Urothelium cell line (cell line): ENCODE results near the gene SPRTN.

Experiments
- DNase-seq: peaks from one replicate; pipeline ENCODE4 v3.0.0; 2011; ENCODE audit warnings: low spot score, mixed read lengths
- FAIRE-seq: peaks from 2 replicates; lab custom pipeline; 2011; peaks lifted over from hg19 to GRCh38; lab: Jason Lieb, UNC

The SPRTN gene

DNA sequence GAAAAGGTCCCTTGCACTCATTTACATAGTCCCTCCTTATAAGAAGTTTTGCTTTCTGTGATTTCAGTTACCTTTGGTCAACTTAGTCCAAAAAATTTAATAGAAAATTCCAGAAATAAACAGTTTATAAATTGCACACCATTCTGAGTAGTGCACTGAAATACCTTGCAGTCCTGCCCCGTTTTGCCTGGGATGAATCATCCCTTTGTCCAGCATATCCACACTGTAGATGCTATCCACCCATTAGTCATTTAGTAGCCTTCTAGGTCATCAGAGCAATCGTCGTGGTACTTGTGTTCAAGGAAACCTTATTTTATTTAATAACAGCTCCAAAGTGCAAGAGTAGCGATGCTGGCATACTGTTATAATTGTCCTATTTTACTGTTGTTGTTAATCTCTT lies 38.0 kb downstream of the SPRTN start:
- FAIRE-seq = no peak
- no peak for DNase-seq

DNA sequence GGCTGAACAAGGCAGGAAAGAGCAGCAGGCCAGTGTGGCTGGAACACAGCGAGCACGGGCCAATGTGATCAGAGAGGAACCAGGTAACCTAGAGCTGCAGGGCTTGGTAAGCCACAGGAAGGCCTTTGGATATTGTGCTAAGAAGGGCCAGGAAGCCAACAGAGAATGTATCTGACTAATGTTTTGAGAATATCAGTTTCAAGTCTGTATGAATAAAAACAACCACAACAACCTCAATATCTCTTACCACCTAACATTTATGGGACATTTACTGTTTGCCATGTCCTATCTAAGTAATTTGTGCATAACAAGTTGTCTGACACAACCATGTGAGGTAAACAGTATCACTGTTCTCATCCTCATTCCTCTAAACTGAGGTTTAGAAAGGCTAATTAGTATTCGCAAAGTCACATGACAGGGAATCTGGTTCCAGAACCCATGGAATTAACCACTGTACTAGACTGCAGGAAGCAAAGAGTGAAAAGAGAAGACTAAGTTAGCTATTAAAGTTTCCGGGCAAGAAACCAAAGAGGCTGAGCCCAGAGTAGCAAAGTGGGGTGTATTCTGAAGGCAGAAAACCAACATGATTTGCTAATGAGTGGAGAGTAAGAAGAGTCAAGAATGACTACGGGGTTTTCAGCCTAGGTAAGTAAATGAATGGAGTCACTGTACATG lies 38.9 kb downstream of the SPRTN start:
- FAIRE-seq = peak; percentile 74

DNA sequence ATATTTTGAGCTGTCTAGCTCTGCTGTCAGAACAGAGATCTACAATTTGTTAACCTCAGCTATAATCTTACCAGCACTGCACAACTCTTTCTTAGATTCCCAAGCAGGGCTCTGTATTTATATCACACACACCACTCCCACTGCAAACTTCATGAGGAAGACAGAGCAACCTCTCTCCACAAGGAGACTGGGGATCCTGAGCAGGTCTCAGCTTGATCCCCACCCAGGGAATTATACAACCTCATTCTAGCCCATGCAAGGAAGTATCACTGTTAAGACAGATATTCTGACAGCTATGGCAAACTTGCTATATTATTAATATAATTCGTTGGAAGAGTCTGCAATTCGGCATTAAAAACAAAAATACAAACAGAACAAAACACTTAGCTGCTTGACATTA lies 43.6 kb downstream of the SPRTN start:
- no peak for DNase-seq
- no peak for FAIRE-seq

More for the DNA sequence above, 38.9 kb downstream of the SPRTN start:
- no peak for DNase-seq

DNA sequence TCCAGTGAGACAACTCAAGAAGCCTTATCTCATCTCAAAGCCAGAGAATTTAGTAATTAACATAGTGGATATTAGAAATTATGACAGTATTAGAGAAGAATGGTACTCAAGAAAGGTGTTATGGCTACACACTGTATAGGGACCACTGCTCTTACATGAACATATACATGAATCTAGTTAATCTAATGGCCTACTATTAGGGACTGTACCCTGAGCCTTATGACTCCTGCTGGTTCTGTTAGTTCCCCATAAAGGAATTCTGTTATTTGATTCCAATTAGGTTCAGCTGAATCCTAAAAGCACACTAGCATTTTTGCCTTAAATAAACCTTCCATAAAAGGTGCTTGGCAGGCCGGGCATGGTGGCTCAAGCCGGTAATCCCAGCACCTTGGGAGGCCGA lies 44.3 kb downstream of the SPRTN start:
- DNase-seq (no peak), FAIRE-seq (no peak)

DNA sequence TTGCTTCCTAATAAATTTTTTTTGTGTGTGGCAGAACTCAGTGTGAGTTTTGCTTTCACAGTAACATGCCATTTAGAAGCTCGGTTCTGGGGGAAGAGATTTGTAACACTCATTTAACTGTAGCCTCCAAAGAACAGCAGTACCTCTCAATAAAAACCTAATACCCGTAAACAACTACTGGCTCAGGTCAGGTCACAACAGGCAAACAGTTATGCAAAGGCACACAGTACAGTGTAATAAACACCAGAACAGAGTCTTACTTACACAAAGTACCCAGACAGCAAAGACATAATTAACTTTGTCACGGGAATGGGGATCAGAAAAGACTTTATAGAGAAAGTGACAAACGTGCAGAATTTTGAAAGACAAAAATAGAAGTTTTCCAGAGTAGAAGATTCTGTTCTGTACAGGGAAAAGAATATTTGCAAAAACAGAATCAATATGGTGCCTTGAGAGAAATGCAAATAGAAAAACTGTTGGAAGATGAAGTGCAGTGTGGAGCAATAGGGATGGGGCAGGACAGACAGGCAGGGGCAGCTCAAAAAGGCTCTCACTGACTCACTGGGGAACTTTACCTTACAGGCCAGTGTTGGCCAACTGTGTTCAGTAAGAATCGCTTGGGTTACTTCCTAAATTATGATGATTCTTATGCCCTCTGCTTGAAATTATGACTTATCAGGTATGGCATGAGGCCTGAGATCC lies 45.2 kb downstream of the SPRTN start:
- no peak for FAIRE-seq
- DNase-seq = no peak

DNA sequence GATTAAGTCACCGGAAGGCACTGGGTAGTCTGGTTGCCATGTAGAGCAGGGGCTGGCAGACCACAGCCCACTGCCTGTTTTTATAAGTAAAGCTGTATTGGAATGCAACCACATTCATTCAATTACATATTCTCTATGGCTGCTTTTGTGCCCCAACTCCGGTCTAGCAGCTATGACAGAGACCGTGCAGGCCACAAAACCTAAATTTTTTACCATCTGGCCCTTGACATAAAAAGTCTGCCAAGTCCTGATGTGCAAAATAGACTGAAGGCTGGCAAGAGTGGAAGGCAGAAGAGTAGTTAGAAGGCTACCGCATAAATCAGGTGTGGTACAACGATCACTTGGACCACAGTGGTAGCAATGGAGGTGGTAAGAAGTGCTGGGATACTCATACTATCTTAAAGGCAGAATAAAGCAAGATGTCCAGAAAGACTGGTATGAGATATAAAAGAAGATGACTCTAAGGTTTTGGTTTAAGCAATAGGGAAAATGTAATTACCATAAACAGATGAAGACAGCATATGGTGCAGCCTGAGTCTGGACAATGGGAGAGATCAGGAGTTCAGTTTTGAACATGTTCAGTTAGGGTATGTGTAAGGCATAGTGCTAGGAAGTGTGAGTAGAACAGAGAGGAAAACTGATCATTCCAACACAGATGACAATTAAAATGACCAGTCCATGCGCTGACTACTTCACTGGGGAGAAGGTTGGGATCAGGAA lies 46.8 kb downstream of the SPRTN start:
- DNase-seq = no peak
- no peak for FAIRE-seq

DNA sequence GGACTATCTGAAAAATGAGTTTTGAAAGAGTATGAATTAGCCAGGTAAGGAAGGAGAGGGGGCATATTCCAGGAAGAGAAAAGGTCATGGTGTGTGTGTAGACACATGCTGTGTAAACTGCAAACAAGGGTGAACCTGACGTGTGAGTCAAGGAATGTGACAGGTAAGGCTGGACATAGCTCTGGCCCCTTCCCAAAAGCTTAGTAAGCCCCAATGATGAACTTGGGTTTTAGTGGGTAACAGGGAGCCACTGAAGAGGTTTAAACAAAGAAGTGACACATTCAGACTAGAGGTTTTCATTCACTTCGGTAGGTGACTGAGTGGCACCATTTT lies 47.3 kb downstream of the SPRTN start:
- DNase-seq (no peak), FAIRE-seq (no peak)

DNA sequence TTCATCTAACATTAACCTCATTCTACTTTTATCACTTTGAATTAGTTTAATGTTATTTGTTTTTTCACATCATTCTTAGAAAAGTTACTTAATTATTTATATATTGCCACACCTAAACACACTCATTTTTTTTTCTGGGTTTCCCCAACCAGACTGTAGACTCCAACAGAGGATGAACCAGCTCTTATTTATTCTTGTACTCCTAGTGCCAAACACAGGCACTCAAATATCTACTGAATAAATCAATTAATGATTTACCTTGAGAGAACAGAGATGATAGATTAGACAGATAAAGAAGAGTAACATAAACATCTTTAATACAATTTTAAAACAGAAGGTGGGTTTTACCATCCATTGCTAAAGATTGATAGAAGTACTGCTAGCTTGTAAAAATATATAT lies 48.4 kb downstream of the SPRTN start:
- FAIRE-seq (no peak), DNase-seq (no peak)

DNA sequence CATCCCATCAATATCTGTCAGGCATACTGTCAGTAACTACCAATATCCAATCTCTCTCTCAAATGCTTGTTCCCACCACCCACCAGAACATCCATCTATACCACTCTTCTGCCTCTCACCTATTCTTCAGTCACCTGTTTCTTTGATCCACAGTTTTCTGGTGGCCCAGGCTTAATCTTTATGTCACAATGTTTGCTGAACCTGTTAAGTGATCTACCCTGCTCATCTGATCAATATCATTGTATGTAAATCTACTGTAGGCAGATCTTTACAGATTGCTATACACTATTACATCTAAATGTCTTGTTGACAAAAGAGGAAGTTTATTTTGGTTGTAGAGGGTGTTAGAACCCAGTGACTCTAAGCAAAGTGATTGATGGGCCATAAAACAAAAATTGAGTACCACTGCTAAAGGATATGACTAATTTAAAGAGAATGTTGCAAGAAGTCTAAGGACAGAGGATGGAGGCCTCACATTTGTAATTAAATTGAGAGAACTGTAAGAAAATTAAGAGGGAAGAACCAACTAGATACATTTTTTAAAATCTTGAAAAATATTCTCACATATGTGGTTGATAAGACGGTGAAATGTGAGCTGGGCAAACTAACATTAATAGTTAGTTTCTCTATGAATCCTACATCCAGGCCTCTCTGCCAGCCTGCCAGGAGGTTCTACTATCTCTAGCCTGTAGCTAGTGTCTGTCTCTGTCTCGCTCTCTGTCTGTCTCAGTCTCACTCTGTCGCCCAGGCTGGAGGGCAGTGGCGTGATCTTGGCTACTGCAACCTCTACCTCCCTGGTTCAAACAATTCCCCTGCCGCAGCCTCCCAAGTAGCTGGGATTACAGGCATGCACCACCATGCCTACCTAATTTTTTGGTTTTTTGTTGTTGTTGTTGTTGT lies 49.9 kb downstream of the SPRTN start:
- no peak for FAIRE-seq

DNA sequence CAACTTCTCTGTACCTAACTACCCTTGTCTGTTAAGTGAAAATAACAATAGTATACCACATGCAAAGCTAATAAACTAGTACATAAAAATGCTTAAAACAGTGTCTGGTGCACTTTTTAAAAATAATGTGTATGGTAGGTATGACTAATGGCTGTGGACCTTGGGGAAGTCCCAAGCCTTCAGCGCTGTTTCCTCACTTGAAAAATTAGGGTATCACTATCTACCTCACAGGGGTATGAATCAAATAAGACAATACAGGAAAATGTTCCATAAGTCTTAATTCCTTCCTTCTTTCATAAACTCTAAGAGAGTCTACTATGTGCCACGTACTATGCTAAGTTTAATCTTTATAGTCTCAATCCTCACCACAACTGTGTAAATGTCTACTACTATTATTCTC lies 52.0 kb downstream of the SPRTN start:
- DNase-seq (no peak), FAIRE-seq (no peak)

More for the DNA sequence above, 49.9 kb downstream of the SPRTN start:
- DNase-seq = peak; percentile 27

DNA sequence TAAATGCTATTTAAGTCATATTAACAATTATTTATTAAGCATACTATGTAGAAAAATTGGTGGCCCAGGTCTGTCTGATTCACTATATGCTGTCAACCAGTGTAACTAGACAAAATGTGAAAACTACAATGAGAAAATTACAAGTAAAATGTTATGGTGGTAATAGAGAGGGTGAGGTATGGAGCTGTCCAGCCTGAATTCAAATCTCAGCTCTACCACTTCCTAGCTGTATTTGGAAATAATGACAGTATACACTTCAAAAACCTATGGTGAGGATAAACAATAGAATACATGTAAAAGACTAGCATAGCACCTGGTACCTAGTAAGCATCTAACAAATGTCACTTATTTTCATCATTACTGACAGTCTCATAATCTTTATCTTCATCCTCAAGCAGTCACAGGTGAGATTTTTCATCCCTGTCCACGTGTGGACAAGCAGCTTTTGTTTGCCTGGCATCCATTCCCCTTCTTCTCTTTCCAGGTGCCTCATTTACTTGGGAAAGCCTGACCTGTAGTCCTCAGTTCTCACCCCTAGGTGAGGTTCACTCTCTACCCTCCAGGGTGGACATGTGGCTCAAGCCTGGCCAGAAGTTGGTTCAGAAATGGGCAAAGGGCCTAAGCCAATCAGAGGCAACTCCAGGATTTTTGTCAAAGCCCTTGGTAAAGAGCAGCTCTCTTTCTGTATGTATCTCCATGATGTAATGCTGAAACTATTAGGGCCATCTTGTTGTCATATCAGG lies 54.5 kb downstream of the SPRTN start:
- DNase-seq = no peak
- no peak for FAIRE-seq

DNA sequence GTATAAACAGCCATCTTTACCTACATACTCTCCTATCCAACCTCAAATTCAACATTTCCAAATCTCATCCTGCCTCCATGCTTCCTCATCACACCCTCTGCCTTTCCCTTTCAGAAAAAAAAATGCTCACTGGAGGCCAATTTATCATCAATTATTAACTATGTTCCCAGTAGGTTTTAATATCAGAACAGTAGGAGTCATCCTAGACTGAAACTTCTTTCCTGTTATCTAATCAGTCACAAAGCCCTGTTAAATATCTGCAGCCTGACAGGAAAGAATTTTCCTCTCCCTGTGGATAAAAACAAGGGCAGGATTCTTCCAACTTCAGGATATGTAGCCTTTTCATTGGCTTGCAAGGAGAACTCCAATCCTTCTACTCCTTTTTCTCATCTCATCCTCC lies 55.6 kb downstream of the SPRTN start:
- no peak for FAIRE-seq

DNA sequence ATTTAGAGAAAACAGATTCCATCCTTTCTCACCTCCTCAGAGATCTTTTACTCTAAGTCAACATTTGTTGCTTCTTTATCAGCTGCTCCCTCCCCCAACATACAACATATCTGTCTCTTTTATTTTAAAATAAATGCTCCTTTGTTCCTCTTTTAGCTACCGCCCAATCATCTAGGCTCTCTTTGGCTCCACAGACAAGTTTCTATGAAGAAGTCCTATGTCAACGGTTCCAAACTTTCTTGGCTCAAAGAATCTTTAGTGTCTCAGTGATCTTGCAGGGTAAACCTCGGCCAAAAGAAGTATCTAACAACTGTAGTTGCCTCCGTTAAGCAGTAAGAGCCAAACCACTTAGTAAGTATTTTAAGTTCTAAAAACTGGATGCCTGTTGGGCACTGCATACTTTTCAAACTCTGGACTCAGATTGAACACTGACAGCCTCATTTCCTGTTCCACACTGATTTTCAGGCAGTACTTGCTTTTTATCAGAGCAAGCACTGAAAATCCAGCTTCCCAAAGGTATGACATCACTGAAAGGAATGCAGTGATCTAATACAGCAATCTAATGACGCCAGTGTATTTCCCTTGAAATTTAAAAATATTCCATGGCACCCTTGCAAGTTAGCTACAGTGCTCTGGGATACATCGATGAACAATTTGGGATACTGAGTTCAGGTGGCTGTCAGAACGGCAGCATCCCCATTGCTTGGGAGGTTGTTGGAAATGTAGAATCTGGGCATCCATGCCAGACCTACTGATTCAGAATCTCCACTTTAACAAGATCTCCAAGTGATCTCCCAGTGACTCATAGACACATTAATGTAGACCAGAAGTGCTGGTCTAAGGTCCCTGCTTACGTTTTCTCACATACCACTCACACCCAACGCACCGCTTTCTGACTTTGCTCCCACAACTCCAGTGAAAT lies 57.2 kb downstream of the SPRTN start:
- FAIRE-seq (no peak), DNase-seq (peak; percentile 64)

More for the DNA sequence above, 55.6 kb downstream of the SPRTN start:
- no peak for DNase-seq

DNA sequence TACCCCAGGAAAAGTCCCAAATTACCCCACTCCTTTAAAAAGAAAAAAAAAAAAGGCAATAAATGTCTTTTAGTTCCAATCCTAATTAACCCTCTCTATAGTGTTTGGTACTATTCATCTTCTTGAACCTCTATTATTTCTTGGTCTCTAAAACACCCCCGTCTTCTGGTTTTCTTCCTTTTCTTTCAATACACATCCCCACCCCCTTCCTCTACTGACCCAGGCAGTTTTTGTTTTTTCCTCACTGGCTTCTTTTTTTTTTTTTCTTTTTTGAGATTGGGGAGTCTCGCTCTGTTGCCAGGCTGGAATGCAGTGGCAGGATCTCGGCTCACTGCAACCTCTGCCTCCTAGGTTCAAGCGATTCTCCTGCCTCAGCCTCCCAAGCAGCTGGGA lies 57.9 kb downstream of the SPRTN start:
- FAIRE-seq (no peak), DNase-seq (no peak)

DNA sequence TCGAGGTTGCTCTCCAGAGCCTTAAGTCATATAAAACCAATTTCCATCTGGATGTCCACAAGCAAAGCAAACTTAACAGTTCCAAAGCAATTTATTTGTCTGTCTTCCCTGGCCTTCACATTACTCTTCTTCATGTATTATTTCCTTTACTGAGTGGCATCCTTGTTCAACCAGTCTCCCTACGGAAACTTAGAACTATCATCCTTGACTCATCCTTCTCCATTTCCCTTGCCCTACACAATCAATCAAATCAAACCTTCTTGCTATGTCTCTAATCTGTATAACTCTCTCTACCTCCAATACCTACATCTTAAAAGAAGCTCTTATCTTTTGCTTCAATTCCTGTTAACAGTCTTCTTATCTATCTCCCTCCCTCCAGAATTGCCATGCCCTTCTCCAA lies 58.5 kb downstream of the SPRTN start:
- no peak for DNase-seq
- FAIRE-seq = no peak

DNA sequence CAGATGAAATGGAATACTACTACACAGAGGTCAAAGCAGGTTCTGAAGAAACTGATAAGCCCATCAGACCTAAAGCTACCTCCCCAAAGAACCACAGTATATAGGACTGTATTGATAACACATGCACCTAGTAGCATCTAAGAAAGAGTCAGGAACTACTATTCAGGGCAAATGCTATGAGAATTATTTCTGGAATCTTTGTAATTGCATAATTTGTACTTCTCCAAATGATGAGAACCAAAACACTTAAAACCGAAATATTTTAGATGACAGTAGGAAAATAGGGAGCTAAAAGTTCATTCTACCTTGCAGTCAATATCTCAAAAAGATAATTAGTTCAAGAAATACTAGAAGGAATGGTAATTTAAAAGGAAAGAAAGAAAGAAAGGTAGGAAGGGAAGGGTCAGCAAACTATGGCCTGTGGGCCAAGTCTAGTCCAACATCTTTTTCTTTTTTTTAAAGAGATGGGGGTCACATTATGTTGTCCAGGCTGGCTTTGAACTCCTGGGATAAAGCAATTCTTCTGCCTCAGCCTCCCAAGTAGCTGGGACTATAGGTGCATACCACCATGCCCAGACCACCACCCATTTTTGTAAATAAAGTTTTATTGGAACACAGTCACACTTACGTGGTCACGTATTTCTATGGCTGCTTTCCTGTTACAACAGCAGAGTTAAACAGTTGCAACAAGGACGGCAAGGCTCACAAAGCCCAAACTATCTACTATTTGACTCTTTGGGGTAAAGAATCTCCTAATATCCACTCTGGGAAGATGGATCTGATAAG lies 60.0 kb downstream of the SPRTN start:
- DNase-seq (no peak), FAIRE-seq (no peak)

DNA sequence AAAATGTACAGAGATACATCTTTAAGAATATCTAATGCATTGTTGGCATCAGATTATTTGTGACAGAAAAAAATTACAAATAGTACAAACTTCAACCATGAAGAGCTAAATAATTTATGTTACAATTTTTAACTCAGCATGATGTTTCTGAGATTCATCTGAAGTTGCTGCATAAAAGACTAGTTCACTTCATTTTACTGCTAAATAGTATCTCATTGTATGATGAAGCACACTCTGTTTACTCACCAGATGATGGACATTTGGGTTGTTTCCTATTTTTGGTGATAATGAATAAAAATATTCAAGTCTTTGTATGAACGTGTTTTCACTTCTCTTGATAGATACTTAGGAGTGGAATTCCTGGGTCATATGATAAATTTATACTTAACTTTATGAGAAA lies 63.4 kb downstream of the SPRTN start:
- no peak for FAIRE-seq
- DNase-seq = no peak

DNA sequence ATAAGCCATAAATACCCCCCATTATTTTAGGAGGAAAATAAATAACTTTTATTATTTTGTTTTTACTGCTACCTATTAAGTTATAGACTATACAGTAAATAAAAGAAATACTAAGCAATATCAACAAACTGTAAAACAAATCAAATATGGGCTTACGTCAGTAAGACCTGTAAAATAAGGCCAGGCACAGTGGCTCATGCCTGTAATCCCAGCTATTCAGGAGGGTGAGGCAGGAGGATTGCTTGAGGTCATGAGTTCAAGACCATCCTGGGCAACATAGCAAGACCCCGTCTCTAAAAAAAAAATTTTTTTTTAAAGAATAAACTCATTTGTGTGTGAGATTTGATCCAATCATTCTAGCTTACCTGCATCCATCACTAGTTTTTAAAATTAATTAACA lies 66.2 kb downstream of the SPRTN start:
- no peak for FAIRE-seq

More for the DNA sequence above, 66.2 kb downstream of the SPRTN start:
- DNase-seq = no peak
